Measurements from ENCODE around the gene CLEC16A.

Gene CLEC16A

GRCh38 chr16:11061629-11062270, 117.4 kb downstream of the CLEC16A start:
- Histone ChIP-seq H3K27me3 (ENCODE audit: insufficient read depth, low read length) (no peaks in the 10 kb centered on the region), H3K4me1 (ENCODE audit: insufficient read depth, low read length) (peaks cover 4% of the 10 kb centered on the region; the same call in 1 of the 2 replicates), H3K9me3 (ENCODE audit: insufficient read depth, low read depth, low read length) (no peaks in the 10 kb centered on the region), H3K27ac (ENCODE audit: low read length) (no peak overlapping the region), H3K36me3 (ENCODE audit: insufficient read depth, low read depth, low read length) (no peaks in the 10 kb centered on the region), H3K4me3 (ENCODE audit: low read length) (no peak overlapping the region), H3K9ac (ENCODE audit: low read depth, low read length) (no peak overlapping the region)

GRCh38 chr16:11063448-11064201, 119.3 kb downstream of the CLEC16A start:
- no peaks in the 10 kb centered on the region for H3K27me3 ChIP-seq (ENCODE audit: insufficient read depth, low read length)
- H3K27ac ChIP-seq (ENCODE audit: low read length): no peak overlapping the region
- H3K9me3 ChIP-seq (ENCODE audit: insufficient read depth, low read depth, low read length): no peaks in the 10 kb centered on the region
- no peak overlapping the region for H3K4me3 ChIP-seq (ENCODE audit: low read length)
- H3K9ac ChIP-seq (ENCODE audit: low read depth, low read length): no peak overlapping the region
- H3K4me1 ChIP-seq (ENCODE audit: insufficient read depth, low read length): peaks cover 4% of the 10 kb centered on the region; the same call in 1 of the 2 replicates
- no peaks in the 10 kb centered on the region for H3K36me3 ChIP-seq (ENCODE audit: insufficient read depth, low read depth, low read length)

GRCh38 chr16:11064202-11064540, 119.8 kb downstream of the CLEC16A start:
- peaks cover 4% of the 10 kb centered on the region; the same call in 1 of the 2 replicates for H3K4me1 ChIP-seq (ENCODE audit: insufficient read depth, low read length)
- no peak overlapping the region for H3K27ac ChIP-seq (ENCODE audit: low read length)
- H3K27me3 ChIP-seq (ENCODE audit: insufficient read depth, low read length): no peaks in the 10 kb centered on the region
- no peaks in the 10 kb centered on the region for H3K36me3 ChIP-seq (ENCODE audit: insufficient read depth, low read depth, low read length)
- no peaks in the 10 kb centered on the region for H3K9me3 ChIP-seq (ENCODE audit: insufficient read depth, low read depth, low read length)
- H3K4me3 ChIP-seq (ENCODE audit: low read length): no peak overlapping the region
- H3K9ac ChIP-seq (ENCODE audit: low read depth, low read length): no peak overlapping the region

GRCh38 chr16:11064851-11065250, 120.5 kb downstream of the CLEC16A start:
- Histone ChIP-seq H3K4me1 (ENCODE audit: insufficient read depth, low read length) (peaks cover 4% of the 10 kb centered on the region; the same call in 1 of the 2 replicates), H3K27ac (ENCODE audit: low read length) (no peak overlapping the region), H3K4me3 (ENCODE audit: low read length) (no peak overlapping the region), H3K27me3 (ENCODE audit: insufficient read depth, low read length) (no peaks in the 10 kb centered on the region), H3K36me3 (ENCODE audit: insufficient read depth, low read depth, low read length) (no peaks in the 10 kb centered on the region), H3K9me3 (ENCODE audit: insufficient read depth, low read depth, low read length) (no peaks in the 10 kb centered on the region), H3K9ac (ENCODE audit: low read depth, low read length) (no peak overlapping the region)

- no peaks in the 10 kb centered on the region for H3K36me3 ChIP-seq (ENCODE audit: insufficient read depth, low read depth, low read length)
Measured at GRCh38 chr16:11066261-11066870, 122.0 kb downstream of the CLEC16A start.

GRCh38 chr16:11067266-11067665, 122.9 kb downstream of the CLEC16A start:
- peaks cover 4% of the 10 kb centered on the region; the same call in 1 of the 2 replicates for H3K4me1 ChIP-seq (ENCODE audit: insufficient read depth, low read length)
- no peaks in the 10 kb centered on the region for H3K36me3 ChIP-seq (ENCODE audit: insufficient read depth, low read depth, low read length)
- H3K9me3 ChIP-seq (ENCODE audit: insufficient read depth, low read depth, low read length): no peaks in the 10 kb centered on the region
- H3K27ac ChIP-seq (ENCODE audit: low read length): no peak overlapping the region
- H3K4me3 ChIP-seq (ENCODE audit: low read length): no peak overlapping the region
- no peak overlapping the region for H3K9ac ChIP-seq (ENCODE audit: low read depth, low read length)
- no peaks in the 10 kb centered on the region for H3K27me3 ChIP-seq (ENCODE audit: insufficient read depth, low read length)

More at GRCh38 chr16:11066261-11066870, 122.0 kb downstream of the CLEC16A start:
- Histone ChIP-seq H3K4me1 (ENCODE audit: insufficient read depth, low read length) (peaks cover 4% of the 10 kb centered on the region; the same call in 1 of the 2 replicates), H3K9ac (ENCODE audit: low read depth, low read length) (no peak overlapping the region), H3K27ac (ENCODE audit: low read length) (no peak overlapping the region), H3K27me3 (ENCODE audit: insufficient read depth, low read length) (no peaks in the 10 kb centered on the region), H3K9me3 (ENCODE audit: insufficient read depth, low read depth, low read length) (no peaks in the 10 kb centered on the region), H3K4me3 (ENCODE audit: low read length) (no peak overlapping the region)

- Histone ChIP-seq H3K27ac (ENCODE audit: low read length) (no peak overlapping the region), H3K9me3 (ENCODE audit: insufficient read depth, low read depth, low read length) (no peaks in the 10 kb centered on the region), H3K4me3 (ENCODE audit: low read length) (no peak overlapping the region), H3K4me1 (ENCODE audit: insufficient read depth, low read length) (peaks cover 4% of the 10 kb centered on the region; the same call in 1 of the 2 replicates), H3K9ac (ENCODE audit: low read depth, low read length) (no peak overlapping the region), H3K27me3 (ENCODE audit: insufficient read depth, low read length) (no peaks in the 10 kb centered on the region), H3K36me3 (ENCODE audit: insufficient read depth, low read depth, low read length) (no peaks in the 10 kb centered on the region)
Measured at GRCh38 chr16:11067697-11068141, 123.4 kb downstream of the CLEC16A start.

- no peak overlapping the region for H3K27ac ChIP-seq (ENCODE audit: low read length)
- no peak overlapping the region for H3K4me3 ChIP-seq (ENCODE audit: low read length)
- no peaks in the 10 kb centered on the region for H3K9me3 ChIP-seq (ENCODE audit: insufficient read depth, low read depth, low read length)
- H3K9ac ChIP-seq (ENCODE audit: low read depth, low read length): no peak overlapping the region
- no peaks in the 10 kb centered on the region for H3K36me3 ChIP-seq (ENCODE audit: insufficient read depth, low read depth, low read length)
- H3K27me3 ChIP-seq (ENCODE audit: insufficient read depth, low read length): no peaks in the 10 kb centered on the region
- H3K4me1 ChIP-seq (ENCODE audit: insufficient read depth, low read length): no peaks in the 10 kb centered on the region
Measured at GRCh38 chr16:11071829-11072228, 127.5 kb downstream of the CLEC16A start.

- Histone ChIP-seq H3K4me3 (ENCODE audit: low read length) (no peak overlapping the region), H3K4me1 (ENCODE audit: insufficient read depth, low read length) (no peaks in the 10 kb centered on the region), H3K9me3 (ENCODE audit: insufficient read depth, low read depth, low read length) (no peaks in the 10 kb centered on the region), H3K36me3 (ENCODE audit: insufficient read depth, low read depth, low read length) (no peaks in the 10 kb centered on the region), H3K27me3 (ENCODE audit: insufficient read depth, low read length) (no peaks in the 10 kb centered on the region), H3K9ac (ENCODE audit: low read depth, low read length) (no peak overlapping the region), H3K27ac (ENCODE audit: low read length) (no peak overlapping the region)
Measured at GRCh38 chr16:11072420-11073153, 128.2 kb downstream of the CLEC16A start.

- no peaks in the 10 kb centered on the region for H3K36me3 ChIP-seq (ENCODE audit: insufficient read depth, low read depth, low read length)
- no peak overlapping the region for H3K27ac ChIP-seq (ENCODE audit: low read length)
- no peaks in the 10 kb centered on the region for H3K27me3 ChIP-seq (ENCODE audit: insufficient read depth, low read length)
- H3K9me3 ChIP-seq (ENCODE audit: insufficient read depth, low read depth, low read length): no peaks in the 10 kb centered on the region
- no peaks in the 10 kb centered on the region for H3K4me1 ChIP-seq (ENCODE audit: insufficient read depth, low read length)
- H3K9ac ChIP-seq (ENCODE audit: low read depth, low read length): no peak overlapping the region
- no peak overlapping the region for H3K4me3 ChIP-seq (ENCODE audit: low read length)
Measured at GRCh38 chr16:11073407-11073999, 129.1 kb downstream of the CLEC16A start.

- Histone ChIP-seq H3K4me3 (ENCODE audit: low read length) (no peak overlapping the region), H3K9me3 (ENCODE audit: insufficient read depth, low read depth, low read length) (no peaks in the 10 kb centered on the region), H3K9ac (ENCODE audit: low read depth, low read length) (no peak overlapping the region), H3K27me3 (ENCODE audit: insufficient read depth, low read length) (no peaks in the 10 kb centered on the region), H3K36me3 (ENCODE audit: insufficient read depth, low read depth, low read length) (no peaks in the 10 kb centered on the region), H3K27ac (ENCODE audit: low read length) (no peak overlapping the region), H3K4me1 (ENCODE audit: insufficient read depth, low read length) (no peaks in the 10 kb centered on the region)
Measured at GRCh38 chr16:11074131-11074530, 129.8 kb downstream of the CLEC16A start.
